GM21717 (cell line): ENCODE data around the gene LDLRAD3.

ENCODE experiments used
- ATAC-seq: cut with Tn5 transposase; IDR thresholded peaks from one replicate; pipeline ENCODE4 v1.9.1; 2021; ENCODE audit warnings: mild to moderate bottlenecking, moderate library complexity; ENCODE audit not compliant: unreplicated experiment

The LDLRAD3 gene

GRCh38 chr11:36070213-36070953 lies 126.5 kb downstream of the LDLRAD3 start:
- ATAC-seq = no peak

- no peak for ATAC-seq
These were observed 127.1 kb downstream of the LDLRAD3 start for GRCh38 chr11:36070954-36071330.

- no peak for ATAC-seq
These were observed 128.1 kb downstream of the LDLRAD3 start for GRCh38 chr11:36071917-36072500.

GRCh38 chr11:36073411-36074203 lies 129.7 kb downstream of the LDLRAD3 start:
- no peak for ATAC-seq

- ATAC-seq = no peak
These were observed 131.1 kb downstream of the LDLRAD3 start for GRCh38 chr11:36074941-36075431.

- ATAC-seq = no peak
These were observed 133.5 kb downstream of the LDLRAD3 start for GRCh38 chr11:36077368-36077767.

- no peak for ATAC-seq
These were observed 134.2 kb downstream of the LDLRAD3 start for GRCh38 chr11:36077886-36078685.

GRCh38 chr11:36078686-36079055 lies 134.8 kb downstream of the LDLRAD3 start:
- no peak for ATAC-seq

- no peak for ATAC-seq
These were observed 136.2 kb downstream of the LDLRAD3 start for GRCh38 chr11:36079878-36080675.

GRCh38 chr11:36081274-36081945 lies 137.5 kb downstream of the LDLRAD3 start:
- no peak for ATAC-seq

- no peak for ATAC-seq
These were observed 142.5 kb downstream of the LDLRAD3 start for GRCh38 chr11:36086366-36086765.

GRCh38 chr11:36088266-36088972 lies 144.6 kb downstream of the LDLRAD3 start:
- ATAC-seq = no peak

- no peak for ATAC-seq
These were observed 146.1 kb downstream of the LDLRAD3 start for GRCh38 chr11:36089920-36090319.

GRCh38 chr11:36090356-36091109 lies 146.7 kb downstream of the LDLRAD3 start:
- no peak for ATAC-seq

GRCh38 chr11:36091256-36091811 lies 147.5 kb downstream of the LDLRAD3 start:
- ATAC-seq = no peak

- no peak for ATAC-seq
These were observed 148.6 kb downstream of the LDLRAD3 start for GRCh38 chr11:36092314-36093030.

GRCh38 chr11:36093548-36093947 lies 149.7 kb downstream of the LDLRAD3 start:
- no peak for ATAC-seq
